Activated T-cell treated with anti-CD3 and anti-CD28 coated beads for 1 hour (primary cell): ENCODE results near the gene MED27.
"Not testable (repeated sequence)": the region's sequence is repeated elsewhere in the genome, so short reads cannot be mapped to it uniquely, and the experiment has no call there.

ENCODE experiments used
- DNase-seq: peaks from one replicate; pipeline ENCODE4 v3.0.0-alpha.2; 2020; ENCODE audit warnings: low read depth

Gene MED27

GRCh38 chr9:132015866-132016265, 63.8 kb downstream of the MED27 start:
- no peak for DNase-seq

- no peak for DNase-seq
Measured at GRCh38 chr9:132014218-132014805, 65.4 kb downstream of the MED27 start.

GRCh38 chr9:132012704-132013357, 66.8 kb downstream of the MED27 start:
- DNase-seq: no peak

DNA sequence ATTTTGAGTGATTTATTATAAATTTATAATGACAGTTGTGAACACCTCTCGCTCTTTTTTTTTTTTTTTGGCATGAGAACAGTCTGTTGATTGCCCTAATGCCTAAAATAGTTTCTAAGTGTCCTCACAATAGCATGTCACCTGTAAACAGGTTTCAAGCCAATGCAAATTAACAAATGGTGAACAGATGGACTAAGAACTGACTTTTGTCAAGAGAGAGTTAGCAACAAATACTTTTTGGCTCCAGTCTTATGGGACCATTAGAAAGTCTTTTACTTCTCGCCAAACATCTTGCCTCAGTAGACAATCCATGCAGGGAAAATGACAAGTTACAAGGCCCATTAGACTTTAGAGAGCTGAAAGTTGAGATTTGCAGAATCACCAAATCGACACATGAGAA, 67.8 kb downstream of the MED27 start:
- no peak for DNase-seq

GRCh38 chr9:132011309-132011708, 68.4 kb downstream of the MED27 start:
- DNase-seq: no peak

DNA sequence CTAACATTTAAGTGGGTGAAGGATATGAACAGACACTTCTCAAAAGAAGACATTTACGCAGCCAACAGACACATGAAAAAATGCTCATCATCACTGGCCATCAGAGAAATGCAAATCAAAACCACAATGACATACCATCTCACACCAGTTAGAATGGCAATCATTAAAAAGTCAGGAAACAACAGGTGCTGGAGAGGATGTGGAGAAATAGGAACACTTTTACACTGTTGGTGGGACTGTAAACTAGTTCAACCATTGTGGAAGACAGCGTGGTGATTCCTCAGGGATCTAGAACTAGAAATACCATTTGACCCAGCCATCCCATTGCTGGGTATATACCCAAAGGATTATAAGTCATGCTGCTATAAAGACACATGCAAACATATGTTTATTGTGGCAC, 69.5 kb downstream of the MED27 start:
- not testable (repeated sequence) for DNase-seq

- no peak for DNase-seq
Measured at GRCh38 chr9:132008855-132009812, 70.5 kb downstream of the MED27 start.

GRCh38 chr9:132008184-132008803, 71.4 kb downstream of the MED27 start:
- DNase-seq: no peak

- DNase-seq: no peak
Measured at GRCh38 chr9:132007371-132008025, 72.2 kb downstream of the MED27 start.

- no peak for DNase-seq
Measured at GRCh38 chr9:132006677-132007370, 72.8 kb downstream of the MED27 start.

GRCh38 chr9:132005899-132006298, 73.8 kb downstream of the MED27 start:
- no peak for DNase-seq

DNA sequence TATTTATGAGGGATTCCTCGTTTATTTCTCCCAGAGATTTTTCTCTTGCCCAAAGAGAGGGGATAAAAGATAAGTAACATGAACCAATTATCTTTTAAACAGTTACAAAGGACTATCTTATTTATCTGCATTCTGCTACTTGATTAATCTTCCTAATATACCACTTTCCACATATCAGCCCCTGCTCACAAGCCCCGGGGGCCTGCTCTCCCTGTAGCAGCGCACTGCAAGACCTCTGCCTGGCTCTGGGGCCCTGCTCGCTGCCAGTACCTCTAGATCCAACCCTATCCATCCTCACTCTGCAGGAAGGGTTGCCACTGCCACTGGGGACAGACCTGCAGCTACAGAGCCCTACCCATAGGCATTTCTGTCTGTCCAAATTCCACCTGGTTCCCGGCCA, 75.3 kb downstream of the MED27 start:
- DNase-seq: no peak

- DNase-seq: no peak
Measured at GRCh38 chr9:132003896-132004295, 75.8 kb downstream of the MED27 start.

DNA sequence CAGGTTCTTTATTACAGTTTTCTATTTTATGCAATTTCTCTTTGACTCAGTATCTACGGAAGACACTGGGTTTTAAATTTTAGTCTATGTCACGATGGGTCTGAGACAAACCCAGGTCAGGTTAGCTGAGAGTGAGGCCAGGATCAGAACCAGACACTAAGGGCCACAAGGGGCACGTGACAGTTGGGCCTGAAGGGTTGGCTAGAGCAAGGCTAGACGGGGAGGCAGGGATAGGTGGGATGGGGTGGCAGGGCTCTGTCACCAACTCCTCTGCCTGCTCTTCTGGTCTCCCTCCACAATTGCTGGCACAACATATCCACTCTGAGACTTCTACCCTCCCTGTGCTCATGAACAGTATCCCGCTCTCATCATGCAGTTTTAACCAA, 76.4 kb downstream of the MED27 start:
- DNase-seq: no peak

- DNase-seq: no peak
Measured at GRCh38 chr9:132002643-132003318, 76.9 kb downstream of the MED27 start.

- DNase-seq: no peak
Measured at GRCh38 chr9:132001567-132001966, 78.1 kb downstream of the MED27 start.

DNA sequence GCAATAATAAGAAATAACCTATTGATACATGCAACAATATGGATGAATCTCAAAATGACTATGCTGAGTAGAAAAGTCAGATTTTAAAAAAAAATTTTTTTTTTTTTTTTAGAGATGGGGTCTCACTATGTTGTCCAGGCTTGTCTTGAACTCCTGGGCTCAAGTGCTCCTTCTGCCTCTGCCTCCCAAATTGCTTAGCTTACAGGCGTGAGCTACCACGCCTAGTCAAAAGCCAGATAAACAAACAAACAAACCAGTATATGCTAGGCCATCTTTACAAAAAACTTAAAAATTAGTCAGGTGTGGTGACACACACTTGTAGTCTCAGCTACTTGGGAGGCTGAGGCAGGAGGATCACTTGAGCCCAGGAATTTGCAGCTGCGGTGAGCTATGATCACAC, 79.0 kb downstream of the MED27 start:
- no peak for DNase-seq

DNA sequence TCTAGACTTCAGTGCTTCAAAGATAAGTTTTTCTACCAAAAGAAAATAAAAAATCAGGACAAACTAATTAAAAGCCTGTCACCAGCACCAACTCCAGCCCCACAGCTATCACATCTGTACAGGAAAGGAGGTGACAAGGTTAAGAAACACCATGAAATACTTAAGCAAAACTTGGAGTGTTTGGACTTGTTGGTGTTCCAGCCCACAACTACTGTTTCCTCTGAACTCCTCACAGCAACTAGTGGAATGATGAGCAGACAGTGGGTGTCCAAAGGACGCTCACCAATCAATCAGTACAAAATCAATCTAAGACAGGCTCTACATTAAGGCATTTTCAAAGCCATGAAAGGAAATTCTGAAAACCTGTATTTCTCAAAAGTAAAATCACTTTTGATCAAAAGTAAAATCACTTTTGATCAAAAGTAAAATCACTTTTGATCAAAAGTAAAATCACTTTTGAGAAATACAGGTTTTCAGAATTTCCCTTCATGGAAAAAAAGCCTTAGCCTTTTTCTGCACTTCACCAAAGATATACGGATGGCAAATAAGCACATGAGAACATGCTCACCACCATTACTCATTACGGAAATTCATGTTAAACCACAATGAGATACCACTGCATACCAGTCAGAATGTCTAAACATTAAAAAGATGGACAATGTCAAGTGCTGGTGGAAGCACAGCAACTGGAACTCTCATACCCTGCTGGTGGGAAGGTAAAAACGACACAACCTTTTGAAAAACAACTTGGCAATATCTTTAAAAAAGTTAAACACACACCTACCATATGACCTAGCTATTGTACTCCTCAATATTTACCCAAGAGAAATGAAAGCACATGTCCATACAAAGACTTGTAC, 79.7 kb downstream of the MED27 start:
- no peak for DNase-seq

DNA sequence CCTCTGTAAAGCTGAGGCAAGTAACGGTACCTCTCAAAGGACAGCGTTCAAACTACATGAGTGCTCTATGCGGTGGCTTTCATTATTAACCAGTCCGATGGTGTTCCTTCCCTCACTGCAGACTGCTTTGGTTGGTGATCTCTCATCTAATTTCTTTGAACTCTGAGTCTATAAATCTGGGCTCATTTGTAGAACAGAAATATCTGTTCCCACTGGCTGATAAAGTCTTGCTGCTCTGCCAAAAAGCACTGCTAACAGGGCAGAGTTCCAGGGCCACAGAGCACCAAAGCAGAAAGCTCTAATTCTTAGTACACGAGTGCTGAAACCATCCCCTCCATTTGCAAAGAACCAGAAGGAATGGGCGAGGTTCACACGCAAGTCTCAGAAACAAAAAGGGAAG, 81.9 kb downstream of the MED27 start:
- DNase-seq: no peak

DNA sequence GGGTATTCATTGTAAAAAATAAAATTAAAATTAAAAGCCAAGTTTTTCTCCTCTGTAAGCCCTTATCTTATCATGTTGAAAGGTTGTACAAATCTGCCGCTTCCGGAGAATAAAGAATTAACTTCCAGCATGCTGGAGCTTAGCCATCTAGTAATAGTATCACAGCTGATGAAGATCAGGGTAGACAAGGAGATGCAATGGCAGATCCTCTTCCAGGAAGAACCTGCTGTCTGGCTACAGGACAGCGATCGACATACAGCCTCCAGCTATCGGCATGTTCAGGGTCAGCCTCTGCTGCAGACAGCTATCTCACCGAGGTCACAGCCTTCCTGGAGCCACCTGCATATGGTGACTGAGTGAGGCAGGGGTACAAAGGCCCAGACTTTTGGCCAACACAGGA, 82.6 kb downstream of the MED27 start:
- DNase-seq: no peak
